EL (cell line): ENCODE measurements around the gene SLC8A2.
A peak's percentile ranks its signal among the peaks of the same experiment; 100 is the strongest.

Experiments
- DNase-seq: peaks from one replicate; pipeline ENCODE4 v3.0.0-alpha.2; 2016

SLC8A2 gene

GRCh38 chr19:47448360-47448727 is 23.3 kb downstream of the SLC8A2 start:
- DNase-seq, result no peak

- peak; percentile 33 for DNase-seq
These were observed 24.0 kb downstream of the SLC8A2 start for GRCh38 chr19:47447470-47448359.

GRCh38 chr19:47446534-47447469 is 24.9 kb downstream of the SLC8A2 start:
- DNase-seq, result peak; percentile 22

GRCh38 chr19:47445937-47446402 is 25.7 kb downstream of the SLC8A2 start:
- DNase-seq, result peak; percentile 32

- no peak for DNase-seq
These were observed 26.2 kb downstream of the SLC8A2 start for GRCh38 chr19:47445527-47445926.

- DNase-seq, result no peak
These were observed 27.3 kb downstream of the SLC8A2 start for GRCh38 chr19:47444388-47444821.

GRCh38 chr19:47443331-47443730 is 28.4 kb downstream of the SLC8A2 start:
- DNase-seq, result no peak

- no peak for DNase-seq
These were observed 32.9 kb downstream of the SLC8A2 start for GRCh38 chr19:47438793-47439220.

- no peak for DNase-seq
These were observed 34.2 kb downstream of the SLC8A2 start for GRCh38 chr19:47437500-47437899.

- DNase-seq, result peak; percentile 58
These were observed 34.8 kb downstream of the SLC8A2 start for GRCh38 chr19:47436712-47437401.

GRCh38 chr19:47435883-47436417 is 35.7 kb downstream of the SLC8A2 start:
- no peak for DNase-seq

GRCh38 chr19:47435196-47435595 is 36.5 kb downstream of the SLC8A2 start:
- DNase-seq, result no peak

- DNase-seq, result no peak
These were observed 37.6 kb downstream of the SLC8A2 start for GRCh38 chr19:47434088-47434487.

GRCh38 chr19:47433121-47433520 is 38.6 kb downstream of the SLC8A2 start:
- DNase-seq, result no peak

- no peak for DNase-seq
These were observed 39.2 kb downstream of the SLC8A2 start for GRCh38 chr19:47432499-47432898.

GRCh38 chr19:47432091-47432490 is 39.6 kb downstream of the SLC8A2 start:
- DNase-seq, result no peak

GRCh38 chr19:47430041-47430802 is 41.5 kb downstream of the SLC8A2 start:
- peak; percentile 34 for DNase-seq

- no peak for DNase-seq
These were observed 42.4 kb downstream of the SLC8A2 start for GRCh38 chr19:47429140-47429793.

- peak; percentile 100 for DNase-seq
These were observed 43.4 kb downstream of the SLC8A2 start for GRCh38 chr19:47428177-47428894.
